Astrocyte (in vitro differentiated cells and primary cell): ENCODE results near the gene PPP1R13B.

ENCODE experiments used
- EZH2 ChIP-seq: IDR thresholded peaks from 2 replicates; pipeline ENCODE4 v1.6.1; 2012; ENCODE audit warnings: mild to moderate bottlenecking, low read length, inconsistent platforms; ENCODE audit not compliant: insufficient read depth
- TF ChIP-seq, protein P1 (sequence below): IDR thresholded peaks from 2 replicates; pipeline ENCODE4 v1.5.1; 2011; ENCODE audit warnings: low read depth, mild to moderate bottlenecking, inconsistent platforms, low read length, moderate library complexity; ENCODE audit not compliant: insufficient read depth

GRCh38 chr14:103724116-103724515 lies 123.3 kb downstream of the PPP1R13B start:
- TF ChIP-seq, protein P1, sequence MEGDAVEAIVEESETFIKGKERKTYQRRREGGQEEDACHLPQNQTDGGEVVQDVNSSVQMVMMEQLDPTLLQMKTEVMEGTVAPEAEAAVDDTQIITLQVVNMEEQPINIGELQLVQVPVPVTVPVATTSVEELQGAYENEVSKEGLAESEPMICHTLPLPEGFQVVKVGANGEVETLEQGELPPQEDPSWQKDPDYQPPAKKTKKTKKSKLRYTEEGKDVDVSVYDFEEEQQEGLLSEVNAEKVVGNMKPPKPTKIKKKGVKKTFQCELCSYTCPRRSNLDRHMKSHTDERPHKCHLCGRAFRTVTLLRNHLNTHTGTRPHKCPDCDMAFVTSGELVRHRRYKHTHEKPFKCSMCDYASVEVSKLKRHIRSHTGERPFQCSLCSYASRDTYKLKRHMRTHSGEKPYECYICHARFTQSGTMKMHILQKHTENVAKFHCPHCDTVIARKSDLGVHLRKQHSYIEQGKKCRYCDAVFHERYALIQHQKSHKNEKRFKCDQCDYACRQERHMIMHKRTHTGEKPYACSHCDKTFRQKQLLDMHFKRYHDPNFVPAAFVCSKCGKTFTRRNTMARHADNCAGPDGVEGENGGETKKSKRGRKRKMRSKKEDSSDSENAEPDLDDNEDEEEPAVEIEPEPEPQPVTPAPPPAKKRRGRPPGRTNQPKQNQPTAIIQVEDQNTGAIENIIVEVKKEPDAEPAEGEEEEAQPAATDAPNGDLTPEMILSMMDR = no peak
- TF ChIP-seq EZH2 = no peak
